Heart left ventricle (tissue), 16 donors: ENCODE results near the gene CSNK1G1. TPM values are rescaled to one million over a fixed set of nuclear protein-coding genes. Genes with fewer than 3 reads are reported as not detected.
"Not testable (repeated sequence)": the region's sequence is repeated elsewhere in the genome, so short reads cannot be mapped to it uniquely, and the experiment has no call there.

ENCODE experiments used
- ATAC-seq, 4 donors: fragments of 200-7000 bp; cut with Tn5 transposase; one replicate each; pipeline ENCODE4 v1.9.1; 2020 to 2022; ENCODE audit warnings: moderate library complexity in 4 of 4, mild to moderate bottlenecking in 3 of 4, moderate number of reproducible peaks in 1 of 4
- DNase-seq, 5 donors: peaks; one replicate each; pipeline ENCODE4 v3.0.0-alpha.2; 2020
- H3K27ac ChIP-seq, 12 donors: fragments of 200-600 bp; sonication (generic) in 4 of 12; one replicate each; pipeline versions ENCODE4 v1.5.0 to v1.8.0; 2016 to 2022; ENCODE audit warnings: mild to moderate bottlenecking in 2 of 12
- H3K27me3 ChIP-seq, 9 donors: fragments of 200-600 bp; sonication (generic) in 2 of 9; one replicate each; pipeline versions ENCODE4 v1.5.1 to v1.8.0; 2016 to 2022; ENCODE audit warnings: mild to moderate bottlenecking in 3 of 9
- H3K36me3 ChIP-seq, 9 donors: fragments of 200-600 bp; sonication (generic) in 2 of 9; one replicate each; pipeline versions ENCODE4 v1.5.0 to v1.8.0; 2018 to 2022; ENCODE audit warnings: mild to moderate bottlenecking in 2 of 9
- H3K4me1 ChIP-seq, 12 donors: fragments of 200-600 bp; sonication (generic) in 4 of 12; one replicate each; pipeline versions ENCODE4 v1.5.0 to v1.8.0; 2016 to 2022; ENCODE audit warnings: mild to moderate bottlenecking in 3 of 12
- H3K4me3 ChIP-seq, 12 donors: fragments of 200-600 bp; sonication (generic) in 4 of 12; one replicate each; pipeline versions ENCODE4 v1.5.0 to v1.8.0; 2017 to 2022; ENCODE audit warnings: mild to moderate bottlenecking in 9 of 12, moderate library complexity in 4 of 12
- H3K9me3 ChIP-seq, 12 donors: fragments of 200-600 bp; sonication (generic) in 4 of 12; one replicate each; pipeline versions ENCODE4 v1.5.0 to v1.8.0; 2016 to 2022; ENCODE audit warnings: mild to moderate bottlenecking in 1 of 12
- POLR2A ChIP-seq, 2 donors: fragments of 450-650 bp; IDR thresholded peaks; one replicate each; pipeline ENCODE4 v1.6.1; 2017; ENCODE audit warnings: antibody characterized with exemption in 2 of 2, mild to moderate bottlenecking in 2 of 2, moderate library complexity in 2 of 2
- WGBS, 4 donors: extraction: QIAGEN DNeasy Blood & Tissue Kit in 2 of 4; methylation state at CpG; one replicate each; pipeline versions ENCODE4 v1.1.5 to v1.1.7; 2013 to 2018; 5-methylcytosine and 5-hydroxymethylcytosine counted together
- intact Hi-C, 10 donors: fragments of 100-400 bp; cut with DNase I; formaldehyde crosslinking; loops; one replicate each; pipeline versions ENCODE4 v1.11.1 to v1.14.2; 2022
- polyA plus RNA-seq, 2 donors: library from polyadenylated mRNA; stranded (reverse); fragments of 200-250 nt; gene quantifications; one replicate each; pipeline ENCODE4 v1.2.3, GENCODE V29; 2013
- total RNA-seq, 9 donors: library from RNA; depleted of rRNA in 2 of 9; stranded (reverse); fragments of >200 nt in 2 of 9; fragmentation: NEBNext Ultra II Directional in 3 of 9; extraction: Animal tissue kit (Norgen Biotek cat#: 25700) in 3 of 9; gene quantifications; one replicate each; pipeline versions ENCODE4 v1.1.0 to v1.2.4, GENCODE V29; 2016 to 2023
- TF ChIP-seq, protein P1 (sequence below), 12 donors: fragments of 200-600 bp; sonication (generic) in 4 of 12; IDR thresholded peaks; one replicate each; pipeline versions ENCODE4 v1.5.0 to v1.8.0; 2018 to 2022; ENCODE audit warnings: antibody characterized with exemption in 12 of 12, mild to moderate bottlenecking in 5 of 12
- donor health status: ischemic (EF 13 %, LVEDD 7.1; RV severe dilation, severe dysfunction).
- donor health status: healthy with polysubstance abuse.
- donor health status: DM: no; HTN: yes; CAD: no.
- donor health status: DM: no; HTN: no; CAD: no.
- donor health status: ischemic (EF 25% LVEDD 6.9; RV normal size, moderate dysfunction).
- donor health status: ischemic (EF 25% LVEDD 5.7; RV mildly dilated, moderate dysfunction).
- donor health status: healthy.
- donor health status: DM: yes; HTN: yes; CAD: no.
- donor health status: ischemic (EF 35%, LVEDD 5.7; RV mildly dilated, moderate dysfunction).
- donor health status: nonischemic (EF 11% LVEDD 7.7; RV severe dilation, severe dysfunction).
- donor health status: DM: yes; HTN: yes; CAD: no.
- donor health status: PGD.
- donor health status: ischemic (EF 29% LVEDD 5.4; RV normal size, mild dysfunction).
- donor health status: nonischemic (EF 23%, LVEDD 6.1; RV moderate dilation, normal function).

The CSNK1G1 gene
- total and polyA plus RNA-seq, 11 donors = 1.4 to 15.0 (median 7.4) TPM

DNA sequence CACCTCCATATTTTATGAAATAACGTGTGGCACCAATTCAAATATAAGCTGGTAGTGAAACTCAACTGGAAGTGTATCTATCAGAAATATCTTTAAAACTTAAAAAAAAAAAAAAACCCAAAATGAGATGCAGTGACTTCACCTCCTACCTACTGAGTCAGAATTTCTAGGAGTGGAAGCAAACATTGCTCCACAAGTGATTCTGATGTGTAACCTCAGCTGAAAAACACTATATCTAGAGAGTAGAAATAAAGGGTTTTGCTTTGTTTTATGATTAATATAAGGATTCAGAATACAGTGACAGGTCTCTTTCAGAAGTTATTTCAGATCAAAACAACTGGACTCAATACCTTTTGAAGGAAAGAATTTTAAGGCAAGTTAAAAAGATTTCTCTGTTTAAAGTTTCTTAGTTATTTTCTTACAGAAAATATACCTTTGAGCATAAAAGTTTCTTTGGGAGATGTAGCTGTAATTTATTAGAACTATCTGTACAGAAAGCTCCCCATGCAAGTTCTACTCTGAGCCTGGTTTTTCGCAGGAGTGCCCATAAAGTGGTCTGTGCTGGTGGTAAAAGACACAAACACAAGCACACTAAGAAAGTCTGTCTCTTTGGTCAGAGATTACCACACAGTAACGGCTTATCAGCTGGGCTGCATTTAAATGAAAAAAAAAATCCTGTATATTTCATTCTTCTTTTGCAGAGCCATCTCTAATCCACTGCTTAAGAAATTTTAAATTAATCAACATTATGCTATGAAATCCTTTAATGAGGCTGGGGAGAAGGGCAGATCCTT, 133.2 kb downstream of the CSNK1G1 start:
- peaks cover 0 to 14% (median 10%) of the 10 kb centered on the region in 12 donors for H3K4me1 ChIP-seq
- H3K9me3 ChIP-seq = peaks cover 0 to 10% (median 0%) of the 10 kb centered on the region in 12 donors
- WGBS, 4 donors = 87 to 89% (median 89%) methylated on average over 3 of the region's 3 CpGs
- no peaks in the 10 kb centered on the region for H3K27me3 ChIP-seq
- no peak overlapping the region for H3K27ac ChIP-seq
- DNase-seq (no peak), ATAC-seq (no peak)
- no peaks in the 10 kb centered on the region for H3K36me3 ChIP-seq
- TF ChIP-seq POLR2A (IDR thresholded peaks at IDR 0.05) = no peak
- TF ChIP-seq, protein P1, sequence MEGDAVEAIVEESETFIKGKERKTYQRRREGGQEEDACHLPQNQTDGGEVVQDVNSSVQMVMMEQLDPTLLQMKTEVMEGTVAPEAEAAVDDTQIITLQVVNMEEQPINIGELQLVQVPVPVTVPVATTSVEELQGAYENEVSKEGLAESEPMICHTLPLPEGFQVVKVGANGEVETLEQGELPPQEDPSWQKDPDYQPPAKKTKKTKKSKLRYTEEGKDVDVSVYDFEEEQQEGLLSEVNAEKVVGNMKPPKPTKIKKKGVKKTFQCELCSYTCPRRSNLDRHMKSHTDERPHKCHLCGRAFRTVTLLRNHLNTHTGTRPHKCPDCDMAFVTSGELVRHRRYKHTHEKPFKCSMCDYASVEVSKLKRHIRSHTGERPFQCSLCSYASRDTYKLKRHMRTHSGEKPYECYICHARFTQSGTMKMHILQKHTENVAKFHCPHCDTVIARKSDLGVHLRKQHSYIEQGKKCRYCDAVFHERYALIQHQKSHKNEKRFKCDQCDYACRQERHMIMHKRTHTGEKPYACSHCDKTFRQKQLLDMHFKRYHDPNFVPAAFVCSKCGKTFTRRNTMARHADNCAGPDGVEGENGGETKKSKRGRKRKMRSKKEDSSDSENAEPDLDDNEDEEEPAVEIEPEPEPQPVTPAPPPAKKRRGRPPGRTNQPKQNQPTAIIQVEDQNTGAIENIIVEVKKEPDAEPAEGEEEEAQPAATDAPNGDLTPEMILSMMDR (IDR thresholded peaks at IDR 0.05) = no peak
- no peak overlapping the region for H3K4me3 ChIP-seq
- intact Hi-C loops = loop anchor here in 1 of 10 donors (10.0 kb wide), 1 partner anchor 132 kb away; the partner anchor contains the start of gene CSNK1G1

DNA sequence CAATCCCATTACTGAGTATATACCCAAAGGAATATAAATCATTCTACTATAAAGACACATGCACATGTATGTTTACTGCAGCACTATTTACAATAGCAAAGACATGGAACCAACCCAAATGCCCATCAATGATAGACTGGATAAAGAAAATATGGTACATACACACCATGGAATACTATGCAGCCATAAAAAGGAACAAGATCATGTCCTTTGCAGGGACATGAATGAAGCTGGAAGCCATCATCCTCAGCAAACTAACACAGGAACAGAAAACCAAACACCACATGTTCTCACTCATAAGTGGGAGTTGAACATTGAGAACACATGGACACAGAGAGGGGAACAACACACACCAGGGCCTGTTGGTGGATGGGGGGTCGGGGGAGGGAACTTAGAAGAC, 134.1 kb downstream of the CSNK1G1 start:
- not testable (repeated sequence) for H3K4me3 ChIP-seq, DNase-seq, H3K27me3 ChIP-seq, H3K36me3 ChIP-seq, H3K27ac ChIP-seq, ATAC-seq
- H3K9me3 ChIP-seq = peaks cover 0 to 10% (median 0%) of the 10 kb centered on the region in 12 donors
- peaks cover 0 to 18% (median 13%) of the 10 kb centered on the region in 12 donors for H3K4me1 ChIP-seq
- intact Hi-C loops = loop anchor here in 1 of 10 donors (10.0 kb wide), 1 partner anchor 133 kb away; the partner anchor contains the start of gene CSNK1G1
- 95 to 100% (median 98%) methylated on average over 1 of the region's 1 CpG for WGBS, 4 donors

DNA sequence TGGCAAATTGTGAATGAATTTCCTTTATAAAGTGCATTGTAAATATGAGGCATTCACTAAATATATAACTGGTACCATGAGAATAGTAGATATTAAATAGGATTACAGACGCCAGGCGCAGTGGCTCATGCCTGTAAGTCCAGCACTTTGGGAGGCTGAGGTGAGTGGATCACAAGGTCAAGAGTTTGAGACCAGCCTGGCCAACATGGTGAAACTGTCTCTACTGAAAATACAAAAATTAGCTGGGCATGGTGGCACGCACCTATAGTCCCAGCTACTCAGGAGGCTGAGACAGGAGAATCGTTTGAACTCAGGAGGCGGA, 138.6 kb downstream of the CSNK1G1 start:
- H3K27ac ChIP-seq = peak overlapping the region in 1 of 12 donors; percentile 2
- not testable (repeated sequence) for ATAC-seq, DNase-seq, H3K9me3 ChIP-seq, H3K27me3 ChIP-seq, H3K4me3 ChIP-seq
- peaks cover 0 to 12% (median 3%) of the 10 kb centered on the region in 12 donors for H3K4me1 ChIP-seq
- 90 to 97% (median 96%) methylated on average over 5 of the region's 5 CpGs for WGBS, 4 donors
- intact Hi-C loops = loop anchor here in 5 of 10 donors (10.0 kb wide), 3 partner anchors 127 to 467 kb away; partner anchors contain the start of gene CSNK1G1 (in 3 of the 5)
- peaks cover 0 to 29% (median 16%) of the 10 kb centered on the region in 9 donors for H3K36me3 ChIP-seq

DNA sequence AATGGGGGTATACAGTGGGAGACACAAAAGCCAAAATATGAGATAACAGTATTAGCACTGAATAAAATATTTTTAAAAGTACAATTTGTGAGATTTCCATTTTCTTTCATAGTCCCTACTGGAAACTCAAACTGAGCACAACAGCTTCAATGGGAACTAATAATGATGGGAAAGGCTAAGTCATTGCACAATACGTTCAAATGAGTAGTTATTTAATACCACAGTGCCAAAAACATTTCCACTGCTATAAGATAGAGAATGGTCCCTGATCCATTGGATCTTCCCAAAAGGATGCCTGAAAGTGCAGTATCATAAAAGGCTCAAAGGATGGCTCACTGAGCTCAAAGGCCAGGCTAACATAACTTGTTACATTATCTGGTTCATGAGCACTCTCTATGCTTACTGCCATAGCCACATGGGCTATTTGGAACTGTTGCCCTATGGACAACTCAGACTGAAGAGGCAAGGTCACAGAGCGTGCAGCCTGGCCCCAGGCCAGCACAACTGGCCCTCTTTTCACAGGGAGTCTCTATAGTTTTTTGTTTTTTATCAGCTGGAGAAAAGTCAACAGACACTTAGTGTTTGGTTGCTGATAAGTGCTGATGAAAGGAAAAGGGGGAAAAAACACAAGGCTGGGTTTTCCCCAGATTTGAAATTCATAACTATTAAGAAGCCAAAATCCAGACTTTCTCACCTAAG, 139.1 kb downstream of the CSNK1G1 start:
- DNase-seq (peak in 2 of 5 donors; percentile 32), ATAC-seq (peak; percentile 45 to 64 (median 57))
- Histone ChIP-seq H3K4me1 (peaks cover 0 to 12% (median 3%) of the 10 kb centered on the region in 12 donors), H3K27ac (peak overlapping the region in 1 of 12 donors; percentile 2), H3K36me3 (peaks cover 0 to 34% (median 21%) of the 10 kb centered on the region in 9 donors), H3K9me3 (no peaks in the 10 kb centered on the region), H3K4me3 (no peak overlapping the region), H3K27me3 (no peaks in the 10 kb centered on the region)
- 46 to 54% (median 49%) methylated on average over 2 of the region's 2 CpGs for WGBS, 4 donors
- intact Hi-C loops = loop anchor here in 5 of 10 donors (10.0 kb wide), 3 partner anchors 128 to 468 kb away; partner anchors contain the start of gene CSNK1G1 (in 3 of the 5)
- TF ChIP-seq, protein P1 (IDR thresholded peaks at IDR 0.05) = peak in 1 of 12 donors; percentile 13
- TF ChIP-seq POLR2A (IDR thresholded peaks at IDR 0.05) = no peak

DNA sequence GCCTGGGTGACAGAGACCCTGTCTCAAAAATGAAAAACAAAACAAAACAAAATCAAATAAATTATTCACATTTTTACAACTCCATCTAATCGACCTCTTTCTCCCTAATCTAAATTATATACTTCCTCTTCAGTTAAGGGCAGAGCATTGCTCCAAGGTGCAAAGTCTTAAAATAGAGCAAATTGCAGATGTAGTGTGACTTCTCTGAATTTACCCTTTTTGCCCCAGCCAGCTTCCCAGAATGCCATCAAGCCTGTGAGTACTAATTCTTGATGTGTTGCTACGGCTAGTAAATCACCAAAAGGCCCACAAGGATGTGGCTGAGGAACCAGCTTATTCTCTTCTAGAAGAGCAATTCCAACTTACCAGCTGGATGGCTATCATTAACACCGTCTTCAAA, 139.8 kb downstream of the CSNK1G1 start:
- Histone ChIP-seq H3K27ac (no peak overlapping the region), H3K4me3 (no peak overlapping the region), H3K27me3 (no peaks in the 10 kb centered on the region), H3K36me3 (peaks cover 0 to 35% (median 26%) of the 10 kb centered on the region in 9 donors), H3K4me1 (peaks cover 0 to 12% (median 3%) of the 10 kb centered on the region in 12 donors), H3K9me3 (no peaks in the 10 kb centered on the region)
- no peak for DNase-seq
- TF ChIP-seq POLR2A (IDR thresholded peaks at IDR 0.05) = no peak
- TF ChIP-seq, protein P1 (IDR thresholded peaks at IDR 0.05) = no peak
- WGBS, 4 donors = 77 to 88% (median 83%) methylated on average over 3 of the region's 3 CpGs
- ATAC-seq = no peak
- intact Hi-C loops = loop anchor here in 5 of 10 donors (10.0 kb wide), 3 partner anchors 129 to 469 kb away; partner anchors contain the start of gene CSNK1G1 (in 3 of the 5)
